ENCODE data around the gene ATXN1.

Gene ATXN1

GRCh38 chr6:16344756-16345155, 416.5 kb downstream of the ATXN1 start:
- TF ChIP-seq CTCF (IDR thresholded peaks at IDR 0.05), result no peak

- no peak for TF ChIP-seq CTCF (IDR thresholded peaks at IDR 0.05)
These were observed 417.7 kb downstream of the ATXN1 start for GRCh38 chr6:16343593-16343992.

GRCh38 chr6:16339265-16339587, 422.0 kb downstream of the ATXN1 start:
- no peak for TF ChIP-seq CTCF (IDR thresholded peaks at IDR 0.05)

- TF ChIP-seq CTCF (IDR thresholded peaks at IDR 0.05), result no peak
These were observed 422.5 kb downstream of the ATXN1 start for GRCh38 chr6:16338577-16339264.

GRCh38 chr6:16337295-16337975, 423.8 kb downstream of the ATXN1 start:
- no peak for TF ChIP-seq CTCF (IDR thresholded peaks at IDR 0.05)

- no peak for TF ChIP-seq CTCF (IDR thresholded peaks at IDR 0.05)
These were observed 424.4 kb downstream of the ATXN1 start for GRCh38 chr6:16336911-16337294.

GRCh38 chr6:16336056-16336818, 425.0 kb downstream of the ATXN1 start:
- TF ChIP-seq CTCF (IDR thresholded peaks at IDR 0.05), result no peak
